B cell (primary cell): ENCODE data around the gene CST9L. TPM values are rescaled to one million over a fixed set of nuclear protein-coding genes. Genes with fewer than 3 reads are reported as not detected.

ENCODE experiments used
- ATAC-seq: fragments of 200-7000 bp; cut with Tn5 transposase; one replicate; pipeline ENCODE4 v1.10.0; 2021; ENCODE audit warnings: low read depth, mild to moderate bottlenecking, moderate number of reproducible peaks, moderate library complexity
- CTCF ChIA-PET: fragments of 350-600 bp; sonication (Branson Sonifier 250); formaldehyde crosslinking; loops from one replicate; lab custom pipeline; 2021; ENCODE audit warnings: antibody characterized with exemption, inconsistent platforms; lab: Charles Lee
- POLR2A ChIA-PET: fragments of 350-600 bp; sonication (Branson Sonifier 250); formaldehyde crosslinking; loops from one replicate; lab custom pipeline; 2021; ENCODE audit warnings: antibody characterized with exemption; lab: Charles Lee
- DNase-seq: peaks from one replicate; pipeline ENCODE4 v3.0.0; 2013
- H2AFZ ChIP-seq: 2 replicates; pipeline ENCODE4 v1.6.1; 2012; ENCODE audit warnings: mild to moderate bottlenecking, low read depth, low read length; ENCODE audit not compliant: insufficient read depth, poor library complexity, severe bottlenecking
- H3K27ac ChIP-seq, 2 donors: 1 replicate in 1 of 2; 2 replicates in 1 of 2; pipeline ENCODE4 v1.5.1; 2012 to 2013; ENCODE audit warnings: low read length in 2 of 2, mild to moderate bottlenecking in 2 of 2, moderate library complexity in 1 of 2
- H3K27me3 ChIP-seq, 4 experiments: fragments of 200-600 bp in 1 of 4; sonication (generic) in 1 of 4; replicated peaks in 1 of 4; 1 replicate in 2 of 4; 2 replicates in 2 of 4; pipeline versions ENCODE4 v1.6.1 to v1.7.0; 2013 to 2016; ENCODE audit warnings: low read length in 3 of 4, mild to moderate bottlenecking in 2 of 4, mixed read lengths in 1 of 4, moderate library complexity in 1 of 4; ENCODE audit not compliant: insufficient read depth in 4 of 4, control insufficient read depth in 3 of 4; ENCODE audit errors: control extremely low read depth in 1 of 4
- H3K36me3 ChIP-seq, 2 experiments: replicated peaks in 1 of 2; 1 replicate in 1 of 2; 2 replicates in 1 of 2; pipeline versions ENCODE4 v1.6.1 to v1.7.1; 2013; ENCODE audit warnings: low read length in 1 of 2; ENCODE audit not compliant: insufficient read depth in 2 of 2, control insufficient read depth in 1 of 2; ENCODE audit errors: control extremely low read depth in 1 of 2, extremely low read depth in 1 of 2
- H3K4me1 ChIP-seq, 2 donors: fragments of 200-600 bp in 1 of 2; sonication (generic) in 1 of 2; 1 replicate in 1 of 2; 2 replicates in 1 of 2; pipeline versions ENCODE4 v1.5.1 to v1.6.1; 2013 to 2017; ENCODE audit warnings: low read length in 2 of 2; ENCODE audit not compliant: control insufficient read depth in 2 of 2, insufficient read depth in 2 of 2
- H3K4me2 ChIP-seq: replicated peaks from 2 replicates; pipeline ENCODE3; 2012; ENCODE audit warnings: mild to moderate bottlenecking, low read depth, low read length; ENCODE audit not compliant: poor library complexity, severe bottlenecking
- H3K4me3 ChIP-seq, 5 experiments: fragments of 200-600 bp in 1 of 5; sonication (generic) in 1 of 5; 1 replicate in 3 of 5; 2 replicates in 2 of 5; pipeline versions ENCODE4 v1.5.1 to v1.7.0; 2011 to 2016; ENCODE audit warnings: low read length in 4 of 5, mild to moderate bottlenecking in 4 of 5, low read depth in 2 of 5, control low read depth in 1 of 5, moderate library complexity in 1 of 5; ENCODE audit not compliant: insufficient read depth in 1 of 5; ENCODE audit errors: control extremely low read depth in 1 of 5, extremely low read depth in 1 of 5
- H3K79me2 ChIP-seq: fragments of 200-600 bp; sonication (generic); one replicate; pipeline ENCODE4 v1.6.0; 2016; ENCODE audit warnings: low read length; ENCODE audit not compliant: control insufficient read depth, insufficient read depth
- H3K9ac ChIP-seq: fragments of 200-600 bp; sonication (generic); 2 replicates; pipeline ENCODE4 v1.6.1; 2017; ENCODE audit warnings: mild to moderate bottlenecking, low read length, moderate library complexity
- H3K9me3 ChIP-seq, 3 donors: one replicate each; pipeline versions ENCODE4 v1.6.1 to v1.7.1; 2013; ENCODE audit warnings: low read length in 2 of 3; ENCODE audit not compliant: control insufficient read depth in 2 of 3, insufficient read depth in 1 of 3; ENCODE audit errors: control extremely low read depth in 1 of 3
- H4K20me1 ChIP-seq: 2 replicates; pipeline ENCODE4 v1.6.0; 2012; ENCODE audit warnings: mild to moderate bottlenecking, low read length; ENCODE audit not compliant: insufficient read depth, control insufficient read depth, poor library complexity, severe bottlenecking
- H3K27ac Mint-ChIP-seq: one replicate; pipeline ENCODE4 v1.8.0; 2021; ENCODE audit warnings: mixed read lengths
- H3K27me3 Mint-ChIP-seq: one replicate; pipeline ENCODE4 v1.8.0; 2021; ENCODE audit warnings: mixed read lengths
- H3K4me1 Mint-ChIP-seq: one replicate; pipeline ENCODE4 v1.8.0; 2021; ENCODE audit warnings: mixed read lengths
- H3K4me3 Mint-ChIP-seq: one replicate; pipeline ENCODE4 v1.8.0; 2021; ENCODE audit warnings: mixed read lengths
- H3K9me3 Mint-ChIP-seq: one replicate; pipeline ENCODE4 v1.8.0; 2022; ENCODE audit warnings: mixed read lengths; ENCODE audit not compliant: insufficient read depth
- CTCF ChIP-seq: fragments of 200-600 bp; IDR thresholded peaks from one replicate; pipeline ENCODE4 v1.8.0; 2022; ENCODE audit warnings: antibody characterized with exemption, mild to moderate bottlenecking
- EZH2 ChIP-seq: IDR thresholded peaks from 2 replicates; pipeline ENCODE4 v1.6.1; 2012; ENCODE audit warnings: borderline replicate concordance, low read depth, mild to moderate bottlenecking, moderate library complexity, low read length; ENCODE audit not compliant: insufficient read depth, poor library complexity, severe bottlenecking
- WGBS: methylation state at CpG from one replicate; pipeline ENCODE4 v1.1.5; 2013; ENCODE audit warnings: missing lambda C conversion rate; ENCODE audit not compliant: insufficient coverage; 5-methylcytosine and 5-hydroxymethylcytosine counted together
- intact Hi-C: fragments of 100-400 bp; cut with micrococcal nuclease; formaldehyde crosslinking; loops from one replicate; pipeline ENCODE4 v1.10.0; 2022
- polyA plus RNA-seq: library from polyadenylated mRNA; depleted of rRNA; stranded (reverse); fragments of >200 nt; gene quantifications from 2 replicates; pipeline ENCODE4 v1.2.3, GENCODE V29; 2012
- total RNA-seq, 2 donors: library from RNA; stranded (reverse); fragments of 120-200 nt in 1 of 2; gene quantifications; 1 replicate in 1 of 2; 2 replicates in 1 of 2; pipeline versions ENCODE4 v1.2.3 to v1.2.4, GENCODE V29; 2013 to 2022

Gene CST9L
- total and polyA plus RNA-seq, 2 donors (not counting 1 experiment from before 2014, with no cell fraction given): not detected

GRCh38 chr20:23613676-23614075, 45.4 kb upstream of the CST9L start:
- Histone ChIP-seq H3K4me3 (no peak overlapping the region), H3K27me3 (no peaks in the 10 kb centered on the region), H3K4me1 (no peaks in the 10 kb centered on the region), H3K9ac (no peak overlapping the region), H3K79me2 (no peaks in the 10 kb centered on the region), H3K36me3 (no peaks in the 10 kb centered on the region), H2AFZ (no peak overlapping the region), H3K27ac (no peak overlapping the region), H3K9me3 (no peaks in the 10 kb centered on the region), H3K4me2 (no peak overlapping the region), H4K20me1 (no peaks in the 10 kb centered on the region)
- H3K27ac Mint-ChIP-seq: no peak overlapping the region
- H3K27me3 Mint-ChIP-seq: peaks cover 3% of the 10 kb centered on the region
- CTCF ChIA-PET: no interaction called here
- DNase-seq (no peak), ATAC-seq (no peak)
- no peak overlapping the region for H3K4me3 Mint-ChIP-seq
- intact Hi-C loops: no loop called here
- no peaks in the 10 kb centered on the region for H3K4me1 Mint-ChIP-seq
- H3K9me3 Mint-ChIP-seq: peaks cover 2% of the 10 kb centered on the region
- no peak for TF ChIP-seq EZH2
- TF ChIP-seq CTCF: no peak
- POLR2A ChIA-PET: no interaction called here

GRCh38 chr20:23612396-23612795, 44.1 kb upstream of the CST9L start:
- Histone ChIP-seq H3K36me3 (no peaks in the 10 kb centered on the region), H3K9ac (no peak overlapping the region), H3K79me2 (no peaks in the 10 kb centered on the region), H3K27me3 (no peaks in the 10 kb centered on the region), H3K4me1 (no peaks in the 10 kb centered on the region), H3K4me3 (no peak overlapping the region), H3K27ac (no peak overlapping the region), H2AFZ (no peak overlapping the region), H4K20me1 (no peaks in the 10 kb centered on the region), H3K4me2 (no peak overlapping the region), H3K9me3 (no peaks in the 10 kb centered on the region)
- ATAC-seq (no peak), DNase-seq (no peak)
- Mint-ChIP-seq H3K9me3 (peaks cover 2% of the 10 kb centered on the region), H3K4me1 (no peaks in the 10 kb centered on the region), H3K27ac (no peak overlapping the region), H3K27me3 (no peaks in the 10 kb centered on the region), H3K4me3 (no peak overlapping the region)
- WGBS: 85% methylated on average over 2 of the region's 2 CpGs
- CTCF ChIA-PET: no interaction called here
- TF ChIP-seq CTCF: no peak
- no peak for TF ChIP-seq EZH2
- intact Hi-C loops: no loop called here
- POLR2A ChIA-PET: no interaction called here
